GM21360 (cell line): ENCODE results near the gene FLG.
"Not testable (repeated sequence)": the region's sequence is repeated elsewhere in the genome, so short reads cannot be mapped to it uniquely, and the experiment has no call there.

ENCODE experiments used
- ATAC-seq: cut with Tn5 transposase; IDR thresholded peaks from one replicate; pipeline ENCODE4 v1.9.1; 2021; ENCODE audit warnings: mild to moderate bottlenecking, moderate library complexity; ENCODE audit not compliant: unreplicated experiment

Gene FLG

GRCh38 chr1:152303139-152303872, 21.7 kb downstream of the FLG start:
- ATAC-seq = not testable (repeated sequence)

- ATAC-seq = not testable (repeated sequence)
These were observed 68.6 kb downstream of the FLG start for GRCh38 chr1:152256394-152256793.
